ENCODE data around the gene CENPE. TPM values are rescaled to one million over a fixed set of nuclear protein-coding genes. Genes with fewer than 3 reads are reported as not detected.

CENPE gene
- total RNA-seq, 1 experiment from 2014 or later, result 38.1 TPM

DNA sequence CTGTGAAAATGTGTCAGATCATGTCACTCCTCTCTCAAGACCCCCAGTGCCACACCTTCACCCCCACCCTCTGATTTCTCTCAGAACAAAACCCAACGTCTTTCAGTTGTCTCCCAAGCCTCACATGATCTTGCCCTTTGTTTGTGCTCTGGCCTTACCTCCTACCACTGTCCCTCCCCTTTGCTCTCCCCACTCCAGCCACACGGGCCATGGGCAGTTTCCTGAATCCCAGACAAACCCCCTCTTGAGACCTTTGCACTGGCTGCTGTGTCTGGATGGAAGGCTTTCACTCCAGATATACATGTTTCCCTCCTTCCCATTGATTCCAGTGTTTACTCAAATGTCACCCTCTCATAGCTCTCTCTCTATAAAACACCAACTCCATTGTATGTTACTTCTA, 3.6 kb upstream of the CENPE start:
- H3K14ac ChIP-seq (ENCODE audit: insufficient read depth, low read length), result no peak overlapping the region
- H3K23me2 ChIP-seq (ENCODE audit: insufficient read length, low read depth, low read length, poor library complexity, severe bottlenecking), result peaks cover 3% of the 10 kb centered on the region
- no peak overlapping the region for H2BK12ac ChIP-seq (ENCODE audit: insufficient read length, low read depth, low read length)
- H2BK5ac ChIP-seq (ENCODE audit: insufficient read length, low read length), result no peak overlapping the region
- Mint-ChIP-seq H3K4me3 (no peak overlapping the region), H3K9me3 (no peaks in the 10 kb centered on the region), H3K27ac (no peak overlapping the region; a peak in 1 of 7 replicates), H3K4me1 (peaks cover 12 to 14% of the 10 kb centered on the region in 2 experiments), H3K36me3 (ENCODE audit: insufficient read depth in 1 of 3, low read depth in 3 of 3) (no peaks in the 10 kb centered on the region), H3K27me3 (ENCODE audit: low read depth) (no peaks in the 10 kb centered on the region)
- H4K5ac ChIP-seq (ENCODE audit: insufficient read length, low read depth, low read length), result no peak overlapping the region
- no peaks in the 10 kb centered on the region; the same call in 1 of the 2 replicates for H3K79me2 ChIP-seq (ENCODE audit: insufficient read depth, low read length)
- H3K27me3 ChIP-seq (ENCODE audit: insufficient read depth, low read length), result no peaks in the 10 kb centered on the region
- DNase-seq, result no peak
- H3K23ac ChIP-seq (ENCODE audit: insufficient read length, low read depth, low read length), result no peak overlapping the region
- no peaks in the 10 kb centered on the region for H3K9me3 ChIP-seq (ENCODE audit: control insufficient read depth, low read depth, low read length)
- H3K18ac ChIP-seq (ENCODE audit: insufficient read length, low read depth, low read length), result no peak overlapping the region
- no peak overlapping the region for H3K56ac ChIP-seq (ENCODE audit: insufficient read length, low read depth, low read length)
- H3K4me2 ChIP-seq (ENCODE audit: insufficient read depth, insufficient read length, low read length), result no peak overlapping the region
- H3K9ac ChIP-seq (ENCODE audit: extremely low read depth, insufficient read length, low read length), result no peak overlapping the region
- no peak overlapping the region for H4K8ac ChIP-seq (replicated peaks; ENCODE audit: insufficient read length, low read depth, low read length)
- H3T11ph ChIP-seq (ENCODE audit: low read length), result no peak overlapping the region
- H3K27ac ChIP-seq (ENCODE audit: insufficient read length, low read depth, low read length), result no peak overlapping the region
- no peak for TF ChIP-seq CTCF (conservative IDR thresholded peaks at IDR 0.05)
- H2AFZ ChIP-seq (ENCODE audit: low read length), result no peak overlapping the region
- no peak overlapping the region for H2AK5ac ChIP-seq (ENCODE audit: insufficient read length, low read length)
- WGBS (ENCODE audit: extremely low coverage, insufficient read length, low lambda C conversion rate), result no CpG with 5 or more reads among the region's 2 CpGs
- no peak overlapping the region for H2BK15ac ChIP-seq (ENCODE audit: low read depth, low read length)
- H3K4ac ChIP-seq (ENCODE audit: low read depth, low read length), result no peak overlapping the region
- H3K79me1 ChIP-seq (ENCODE audit: insufficient read depth, low read depth, low read length, poor library complexity, severe bottlenecking), result no peaks in the 10 kb centered on the region
- H3K4me1 ChIP-seq (ENCODE audit: insufficient read depth, low read length), result no peaks in the 10 kb centered on the region
- H2BK20ac ChIP-seq (ENCODE audit: low read depth, low read length, poor library complexity, severe bottlenecking), result no peak overlapping the region
- H4K91ac ChIP-seq (ENCODE audit: insufficient read length, low read depth, low read length), result no peak overlapping the region
- H4K20me1 ChIP-seq (ENCODE audit: control insufficient read depth, insufficient read depth, insufficient read length), result no peaks in the 10 kb centered on the region
- no peak overlapping the region for H2BK120ac ChIP-seq (ENCODE audit: low read depth, low read length, poor library complexity, severe bottlenecking)

Data from H9 (cell line).